Subcutaneous adipose tissue (tissue), 4 donors: Measurements from ENCODE around the gene PCCB. TPM values are rescaled to one million over a fixed set of nuclear protein-coding genes. Genes with fewer than 3 reads are reported as not detected.

ENCODE experiments used
- total RNA-seq, 4 donors: library from RNA; depleted of rRNA; stranded (reverse); fragments of >200 nt; gene quantifications; one replicate each; pipeline ENCODE4 v1.1.0, GENCODE V29; 2016
- TF ChIP-seq, protein P1 (sequence below): fragments of 450-650 bp; IDR thresholded peaks from one replicate; pipeline ENCODE4 v1.5.1; 2016; ENCODE audit warnings: low read depth, mild to moderate bottlenecking, control low read depth, antibody characterized with exemption, moderate library complexity

The PCCB gene
- total RNA-seq, 4 donors from 2014 or later, result 28.2 to 52.2 (median 29.2) TPM

DNA sequence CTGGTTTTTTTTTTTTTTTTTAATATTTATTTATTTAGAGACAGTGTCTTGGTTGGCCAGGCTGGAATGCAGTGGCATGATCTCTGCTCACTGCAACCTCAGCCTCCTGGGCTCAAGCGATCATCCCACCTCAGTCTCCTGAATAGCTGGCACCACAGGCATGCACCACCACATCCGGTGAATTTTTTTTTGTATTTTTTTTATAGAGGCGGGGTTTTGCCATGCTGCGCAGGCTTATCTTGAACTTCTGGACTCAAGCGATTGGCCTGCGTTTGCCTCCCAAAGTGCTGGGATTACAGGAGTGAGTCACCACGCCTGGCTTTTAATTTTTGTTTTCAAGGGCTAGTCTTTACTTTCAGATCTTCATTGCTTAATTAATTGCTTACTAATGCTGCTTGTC is 13.1 kb downstream of the PCCB start:
- TF ChIP-seq, protein P1, sequence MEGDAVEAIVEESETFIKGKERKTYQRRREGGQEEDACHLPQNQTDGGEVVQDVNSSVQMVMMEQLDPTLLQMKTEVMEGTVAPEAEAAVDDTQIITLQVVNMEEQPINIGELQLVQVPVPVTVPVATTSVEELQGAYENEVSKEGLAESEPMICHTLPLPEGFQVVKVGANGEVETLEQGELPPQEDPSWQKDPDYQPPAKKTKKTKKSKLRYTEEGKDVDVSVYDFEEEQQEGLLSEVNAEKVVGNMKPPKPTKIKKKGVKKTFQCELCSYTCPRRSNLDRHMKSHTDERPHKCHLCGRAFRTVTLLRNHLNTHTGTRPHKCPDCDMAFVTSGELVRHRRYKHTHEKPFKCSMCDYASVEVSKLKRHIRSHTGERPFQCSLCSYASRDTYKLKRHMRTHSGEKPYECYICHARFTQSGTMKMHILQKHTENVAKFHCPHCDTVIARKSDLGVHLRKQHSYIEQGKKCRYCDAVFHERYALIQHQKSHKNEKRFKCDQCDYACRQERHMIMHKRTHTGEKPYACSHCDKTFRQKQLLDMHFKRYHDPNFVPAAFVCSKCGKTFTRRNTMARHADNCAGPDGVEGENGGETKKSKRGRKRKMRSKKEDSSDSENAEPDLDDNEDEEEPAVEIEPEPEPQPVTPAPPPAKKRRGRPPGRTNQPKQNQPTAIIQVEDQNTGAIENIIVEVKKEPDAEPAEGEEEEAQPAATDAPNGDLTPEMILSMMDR, result no peak

DNA sequence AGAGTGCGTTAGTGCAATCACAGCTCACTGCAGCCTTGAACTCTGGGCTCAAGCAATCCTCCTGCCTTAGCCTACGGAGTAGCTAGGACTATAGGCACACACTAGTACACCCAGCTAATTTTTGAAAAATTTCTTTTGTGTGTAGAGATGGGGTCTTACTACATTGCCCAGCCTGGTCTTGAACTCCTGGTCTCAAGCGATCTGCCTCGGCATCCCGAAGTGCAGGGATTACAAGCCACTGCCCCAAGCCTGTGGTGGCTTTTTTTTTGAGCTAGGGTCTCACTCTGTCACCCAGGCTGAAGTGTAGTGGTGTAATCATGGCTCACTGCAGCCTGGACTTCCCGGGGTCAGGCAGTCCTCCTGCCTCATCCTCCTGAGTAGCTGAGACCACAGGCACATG is 17.1 kb downstream of the PCCB start:
- TF ChIP-seq, protein P1, result no peak

GRCh38 chr3:136270179-136270578 is 20.0 kb downstream of the PCCB start:
- TF ChIP-seq, protein P1, result no peak

DNA sequence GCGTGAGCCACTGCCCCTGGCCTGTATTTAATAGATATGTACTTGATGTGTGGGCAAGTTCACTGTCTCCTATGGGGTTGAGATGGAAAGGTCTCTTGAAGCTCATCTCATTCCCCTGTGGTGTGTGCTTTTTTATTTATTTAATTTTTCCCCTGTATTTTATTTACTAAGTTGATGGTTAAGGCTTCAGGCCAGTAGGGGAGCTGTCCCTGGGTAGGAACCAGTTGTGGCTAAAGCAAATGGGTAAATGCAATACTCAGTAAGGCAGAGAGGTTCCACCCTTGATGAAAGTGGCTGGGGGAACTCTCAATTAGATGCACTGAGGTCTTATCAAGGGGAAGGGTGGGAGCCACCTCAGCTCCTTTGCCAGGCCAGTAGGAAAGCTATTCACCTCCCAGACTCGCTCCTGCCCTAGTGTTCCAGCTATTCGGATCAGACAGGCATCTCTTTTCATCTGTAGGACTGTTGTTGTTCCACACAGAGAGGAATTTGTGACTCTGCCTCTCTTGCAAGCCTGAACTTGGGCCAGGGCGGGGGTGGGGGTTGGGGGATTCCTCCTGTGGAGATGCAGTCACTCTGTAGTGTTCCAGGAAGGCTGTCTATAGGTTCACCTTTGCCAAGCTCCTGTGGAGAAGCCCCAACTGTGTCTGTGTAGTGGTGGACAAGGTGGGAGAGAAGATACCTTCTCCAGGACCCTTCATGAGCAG is 26.1 kb downstream of the PCCB start:
- TF ChIP-seq, protein P1, result no peak

- TF ChIP-seq, protein P1, result no peak
Observed at GRCh38 chr3:136277115-136277514, 27.0 kb downstream of the PCCB start.

DNA sequence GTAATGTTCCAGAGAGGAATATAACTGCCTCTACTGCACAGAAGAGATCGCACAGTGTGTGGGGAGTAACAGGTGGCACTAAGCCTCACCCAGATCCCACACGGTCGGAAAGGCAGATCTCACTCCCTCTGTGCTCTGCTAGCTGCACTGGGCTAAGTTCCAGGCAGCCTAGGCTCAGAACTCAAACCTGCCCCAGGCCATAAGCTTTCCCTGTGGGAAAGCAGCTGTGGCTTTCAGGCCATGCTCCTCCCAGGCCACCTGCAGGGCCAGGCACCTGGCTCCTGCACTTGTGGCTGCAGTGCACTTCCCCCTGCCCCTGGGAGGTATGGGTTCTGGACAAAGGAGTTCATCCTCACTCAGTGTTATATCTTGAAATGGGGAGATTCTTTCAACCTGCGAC is 27.5 kb downstream of the PCCB start:
- TF ChIP-seq, protein P1, result no peak

- TF ChIP-seq, protein P1, result no peak
Observed at GRCh38 chr3:136279092-136279491, 29.0 kb downstream of the PCCB start.
